Osteoblast (primary cell): ENCODE data around the gene QSOX1. TPM values are rescaled to one million over a fixed set of nuclear protein-coding genes. Genes with fewer than 3 reads are reported as not detected.

ENCODE experiments used
- DNase-seq: peaks from one replicate; pipeline ENCODE4 v3.0.0; 2011; ENCODE audit warnings: low spot score, mixed read lengths; ENCODE audit not compliant: insufficient read length; ENCODE audit errors: missing footprints
- H2AFZ ChIP-seq: 2 replicates; pipeline ENCODE4 v1.6.0; 2011; ENCODE audit warnings: mild to moderate bottlenecking, low read length
- H3K27ac ChIP-seq: 2 replicates; pipeline ENCODE4 v1.5.1; 2011; ENCODE audit warnings: mild to moderate bottlenecking, low read depth, low read length, moderate library complexity
- H3K27me3 ChIP-seq: 2 replicates; pipeline ENCODE4 v1.6.0; 2012; ENCODE audit warnings: mild to moderate bottlenecking, control low read depth, inconsistent platforms, low read length, moderate library complexity; ENCODE audit not compliant: insufficient read depth
- H3K36me3 ChIP-seq: 2 replicates; pipeline ENCODE4 v1.5.1; 2011; ENCODE audit warnings: mild to moderate bottlenecking, low read length, control low read depth, moderate library complexity; ENCODE audit not compliant: insufficient read depth
- H3K4me1 ChIP-seq: 2 replicates; pipeline ENCODE4 v1.5.1; 2011; ENCODE audit warnings: mild to moderate bottlenecking, low read length, control low read depth, moderate library complexity; ENCODE audit not compliant: insufficient read depth
- H3K4me2 ChIP-seq: 2 replicates; pipeline ENCODE4 v1.6.0; 2011; ENCODE audit warnings: mild to moderate bottlenecking, low read length; ENCODE audit not compliant: insufficient read depth
- H3K4me3 ChIP-seq: fragments of 200-600 bp; sonication (generic); 3 replicates; pipeline ENCODE4 v1.5.1; 2012; ENCODE audit warnings: mild to moderate bottlenecking, low read length, inconsistent platforms; ENCODE audit not compliant: insufficient read depth
- H3K79me2 ChIP-seq: 2 replicates; pipeline ENCODE4 v1.6.0; 2012; ENCODE audit warnings: mild to moderate bottlenecking, low read length, control low read depth, inconsistent platforms; ENCODE audit not compliant: insufficient read depth
- H3K9me3 ChIP-seq: 2 replicates; pipeline ENCODE4 v1.5.1; 2011; ENCODE audit warnings: low read depth, low read length, control low read depth
- H4K20me1 ChIP-seq: 2 replicates; pipeline ENCODE4 v1.6.0; 2012; ENCODE audit warnings: mild to moderate bottlenecking, low read length, control low read depth; ENCODE audit not compliant: insufficient read depth
- total RNA-seq: library from RNA; depleted of rRNA; stranded (reverse); fragments of >200 nt; gene quantifications from 2 replicates; pipeline ENCODE4 v1.2.3, GENCODE V29; 2012
- TF ChIP-seq, protein P1 (sequence below): IDR thresholded peaks from 2 replicates; pipeline ENCODE4 v1.5.1; 2011; ENCODE audit warnings: mild to moderate bottlenecking, low read depth, low read length, moderate library complexity; ENCODE audit errors: extremely low read depth

Gene QSOX1, protein sequence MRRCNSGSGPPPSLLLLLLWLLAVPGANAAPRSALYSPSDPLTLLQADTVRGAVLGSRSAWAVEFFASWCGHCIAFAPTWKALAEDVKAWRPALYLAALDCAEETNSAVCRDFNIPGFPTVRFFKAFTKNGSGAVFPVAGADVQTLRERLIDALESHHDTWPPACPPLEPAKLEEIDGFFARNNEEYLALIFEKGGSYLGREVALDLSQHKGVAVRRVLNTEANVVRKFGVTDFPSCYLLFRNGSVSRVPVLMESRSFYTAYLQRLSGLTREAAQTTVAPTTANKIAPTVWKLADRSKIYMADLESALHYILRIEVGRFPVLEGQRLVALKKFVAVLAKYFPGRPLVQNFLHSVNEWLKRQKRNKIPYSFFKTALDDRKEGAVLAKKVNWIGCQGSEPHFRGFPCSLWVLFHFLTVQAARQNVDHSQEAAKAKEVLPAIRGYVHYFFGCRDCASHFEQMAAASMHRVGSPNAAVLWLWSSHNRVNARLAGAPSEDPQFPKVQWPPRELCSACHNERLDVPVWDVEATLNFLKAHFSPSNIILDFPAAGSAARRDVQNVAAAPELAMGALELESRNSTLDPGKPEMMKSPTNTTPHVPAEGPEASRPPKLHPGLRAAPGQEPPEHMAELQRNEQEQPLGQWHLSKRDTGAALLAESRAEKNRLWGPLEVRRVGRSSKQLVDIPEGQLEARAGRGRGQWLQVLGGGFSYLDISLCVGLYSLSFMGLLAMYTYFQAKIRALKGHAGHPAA
- total RNA-seq: 270 and 373 TPM in 2 replicates

DNA sequence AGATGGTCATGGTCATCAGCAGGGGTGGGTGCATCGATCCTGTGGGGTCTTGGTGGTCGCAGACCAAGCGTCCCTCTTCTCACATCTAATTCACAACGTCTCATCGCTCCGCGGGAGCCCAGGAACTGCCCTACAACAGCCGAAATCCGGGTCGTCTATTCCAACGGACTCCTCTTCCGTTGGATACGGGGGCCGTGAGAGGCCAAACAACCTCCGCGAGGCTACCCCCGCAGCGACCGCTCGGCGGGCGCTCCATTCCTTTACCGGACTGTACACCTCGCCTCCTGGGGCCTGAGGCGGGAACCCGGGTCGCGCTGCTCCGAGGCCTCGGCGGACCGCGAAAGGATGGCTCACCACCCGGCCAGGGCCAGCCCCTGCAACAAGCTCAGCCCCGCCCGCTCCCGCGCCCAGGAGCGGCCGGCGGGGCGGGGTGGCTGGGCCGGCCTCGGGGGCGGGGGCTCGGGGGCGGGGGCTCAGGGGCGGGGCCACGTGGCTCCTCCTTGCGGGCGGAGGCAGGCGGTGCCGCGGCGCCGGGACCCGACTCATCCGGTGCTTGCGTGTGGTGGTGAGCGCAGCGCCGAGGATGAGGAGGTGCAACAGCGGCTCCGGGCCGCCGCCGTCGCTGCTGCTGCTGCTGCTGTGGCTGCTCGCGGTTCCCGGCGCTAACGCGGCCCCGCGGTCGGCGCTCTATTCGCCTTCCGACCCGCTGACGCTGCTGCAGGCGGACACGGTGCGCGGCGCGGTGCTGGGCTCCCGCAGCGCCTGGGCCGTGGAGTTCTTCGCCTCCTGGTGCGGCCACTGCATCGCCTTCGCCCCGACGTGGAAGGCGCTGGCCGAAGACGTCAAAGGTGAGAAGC, at the start of gene QSOX1:
TSS of gene QSOX1 (plus strand) at position 545 of the 857 bp plus-strand sequence. CDS start at position 584, 39 bp downstream.
- Histone ChIP-seq H3K27ac (peak within 1 kb of the TSS; percentile 77), H3K27me3 (no peaks in the 10 kb centered on the region), H3K4me2 (peak within 1 kb of the TSS; percentile 88), H3K4me3 (peak within 1 kb of the TSS; percentile 85), H3K36me3 (no peaks in the 10 kb centered on the region), H3K4me1 (peaks cover 53% of the 10 kb centered on the region), H3K79me2 (peaks cover 45% of the 10 kb centered on the region), H2AFZ (peak within 1 kb of the TSS; percentile 75), H4K20me1 (peaks cover 41% of the 10 kb centered on the region), H3K9me3 (no peaks in the 10 kb centered on the region)
- DNase-seq: peak; percentile 99
- TF ChIP-seq, protein P1, sequence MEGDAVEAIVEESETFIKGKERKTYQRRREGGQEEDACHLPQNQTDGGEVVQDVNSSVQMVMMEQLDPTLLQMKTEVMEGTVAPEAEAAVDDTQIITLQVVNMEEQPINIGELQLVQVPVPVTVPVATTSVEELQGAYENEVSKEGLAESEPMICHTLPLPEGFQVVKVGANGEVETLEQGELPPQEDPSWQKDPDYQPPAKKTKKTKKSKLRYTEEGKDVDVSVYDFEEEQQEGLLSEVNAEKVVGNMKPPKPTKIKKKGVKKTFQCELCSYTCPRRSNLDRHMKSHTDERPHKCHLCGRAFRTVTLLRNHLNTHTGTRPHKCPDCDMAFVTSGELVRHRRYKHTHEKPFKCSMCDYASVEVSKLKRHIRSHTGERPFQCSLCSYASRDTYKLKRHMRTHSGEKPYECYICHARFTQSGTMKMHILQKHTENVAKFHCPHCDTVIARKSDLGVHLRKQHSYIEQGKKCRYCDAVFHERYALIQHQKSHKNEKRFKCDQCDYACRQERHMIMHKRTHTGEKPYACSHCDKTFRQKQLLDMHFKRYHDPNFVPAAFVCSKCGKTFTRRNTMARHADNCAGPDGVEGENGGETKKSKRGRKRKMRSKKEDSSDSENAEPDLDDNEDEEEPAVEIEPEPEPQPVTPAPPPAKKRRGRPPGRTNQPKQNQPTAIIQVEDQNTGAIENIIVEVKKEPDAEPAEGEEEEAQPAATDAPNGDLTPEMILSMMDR: no peak

DNA sequence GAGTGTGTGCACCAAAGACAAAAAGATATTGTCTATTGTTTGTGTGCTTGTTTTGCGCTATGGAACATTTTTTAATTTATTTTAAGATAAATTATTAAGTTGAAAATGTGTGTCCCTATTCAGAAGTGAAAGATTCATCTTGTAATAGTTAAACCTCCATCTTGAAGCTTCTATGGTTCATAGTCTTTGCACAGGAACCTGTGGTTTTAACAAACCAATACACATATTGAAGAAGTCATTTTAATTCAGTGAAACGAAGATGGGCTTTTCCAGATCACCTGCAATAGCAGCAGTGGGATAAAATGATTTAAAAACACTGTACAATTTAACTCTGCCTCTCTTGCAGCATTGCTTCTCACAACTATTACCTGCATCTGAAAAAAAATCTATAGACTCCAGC, 42.6 kb upstream of the QSOX1 start:
- DNase-seq: no peak
- Histone ChIP-seq H3K4me3 (no peak overlapping the region), H3K79me2 (no peaks in the 10 kb centered on the region), H4K20me1 (no peaks in the 10 kb centered on the region), H3K27me3 (no peaks in the 10 kb centered on the region), H3K27ac (no peak overlapping the region), H3K4me2 (no peak overlapping the region), H2AFZ (no peak overlapping the region), H3K4me1 (no peaks in the 10 kb centered on the region), H3K9me3 (no peaks in the 10 kb centered on the region), H3K36me3 (peaks cover 31% of the 10 kb centered on the region)
- TF ChIP-seq, protein P1: no peak

DNA sequence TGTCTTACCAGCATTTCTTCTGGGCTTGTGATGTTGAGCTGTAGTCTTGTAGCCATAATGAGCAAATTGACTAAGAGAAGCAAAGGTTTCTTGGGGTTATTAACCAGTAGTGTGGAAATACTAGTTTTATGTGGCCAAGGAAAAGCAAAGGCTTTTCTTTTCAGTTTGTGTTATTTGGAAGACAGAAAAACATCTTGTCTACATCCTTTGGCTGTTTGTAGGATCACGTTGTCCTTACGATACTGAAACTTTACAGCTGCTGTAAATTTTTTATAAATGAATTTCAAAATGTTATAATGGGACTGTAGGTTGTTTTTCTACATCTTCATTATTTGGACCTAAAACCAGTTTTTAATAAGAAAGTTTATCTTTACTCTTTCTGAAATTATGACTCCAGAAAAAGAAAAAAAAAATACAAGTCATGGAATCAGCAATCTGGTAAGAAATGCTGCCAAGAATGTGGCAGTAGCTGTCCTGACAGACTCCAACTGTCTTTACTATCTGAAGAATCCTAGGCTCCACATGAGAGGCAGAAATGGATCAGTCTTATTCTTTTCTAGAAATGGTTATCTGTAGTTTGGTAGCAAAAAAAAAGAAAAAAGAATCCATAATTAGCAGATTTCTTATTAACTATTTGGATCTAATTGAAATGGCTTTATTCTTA, 41.6 kb upstream of the QSOX1 start:
- Histone ChIP-seq H3K79me2 (no peaks in the 10 kb centered on the region), H2AFZ (no peak overlapping the region), H3K36me3 (peaks cover 31% of the 10 kb centered on the region), H4K20me1 (no peaks in the 10 kb centered on the region), H3K4me1 (peaks cover 9% of the 10 kb centered on the region), H3K9me3 (no peaks in the 10 kb centered on the region), H3K27ac (no peak overlapping the region), H3K27me3 (no peaks in the 10 kb centered on the region), H3K4me3 (no peak overlapping the region), H3K4me2 (no peak overlapping the region)
- DNase-seq: no peak
- TF ChIP-seq, protein P1: no peak
